Retinal pigment epithelial cell (primary cell): ENCODE measurements around the gene TCOF1.

Experiments used
- DNase-seq: peaks from one replicate; pipeline ENCODE4 v3.0.0-alpha.2; 2010; ENCODE audit warnings: low read depth
- H3K4me3 ChIP-seq: 2 replicates; pipeline ENCODE4 v1.5.1; 2011; ENCODE audit warnings: mild to moderate bottlenecking, low read length, control low read depth, moderate library complexity
- TF ChIP-seq, protein P1 (sequence below): conservative IDR thresholded peaks from 2 replicates; pipeline ENCODE4 v1.5.1; 2011; ENCODE audit warnings: low read depth, low read length, control low read depth, inconsistent platforms

The TCOF1 gene

DNA sequence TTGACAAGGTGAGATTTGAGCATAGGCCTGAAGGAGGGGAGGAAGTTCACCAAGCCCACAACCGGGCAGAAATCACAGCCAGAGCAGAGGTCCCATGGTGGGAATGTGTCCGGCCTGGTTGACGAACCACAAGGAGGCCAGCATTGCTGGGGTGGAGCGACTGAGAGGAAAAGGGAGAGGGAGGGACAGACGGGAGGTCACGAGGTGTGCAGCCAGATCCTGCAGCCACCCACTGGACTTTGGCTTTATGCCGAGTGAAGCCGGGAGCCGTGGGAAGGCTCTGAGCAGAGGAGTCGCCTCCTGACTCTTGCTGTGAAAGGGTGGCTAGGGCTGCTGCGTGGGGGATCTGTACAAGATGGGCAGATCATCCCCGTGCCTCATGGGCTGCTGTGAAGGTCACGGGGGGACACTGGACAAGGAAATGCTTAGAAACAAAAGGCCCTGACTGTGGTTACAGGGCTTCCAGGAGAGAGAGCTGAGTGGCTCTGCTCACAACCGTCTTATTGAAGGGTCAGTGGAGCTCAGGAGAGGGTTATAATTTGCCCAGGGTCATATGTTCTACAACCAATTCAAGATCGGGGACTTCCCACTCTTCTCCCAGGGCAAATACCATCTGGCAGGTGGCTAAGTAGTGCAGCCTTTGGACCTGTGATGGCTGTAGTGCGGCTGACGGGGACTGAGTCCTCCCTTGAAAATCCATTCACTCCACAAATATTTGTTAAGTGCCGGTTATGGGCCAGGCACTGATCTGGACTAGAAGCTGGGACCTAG lies 70.8 kb downstream of the TCOF1 start:
- TF ChIP-seq, protein P1, sequence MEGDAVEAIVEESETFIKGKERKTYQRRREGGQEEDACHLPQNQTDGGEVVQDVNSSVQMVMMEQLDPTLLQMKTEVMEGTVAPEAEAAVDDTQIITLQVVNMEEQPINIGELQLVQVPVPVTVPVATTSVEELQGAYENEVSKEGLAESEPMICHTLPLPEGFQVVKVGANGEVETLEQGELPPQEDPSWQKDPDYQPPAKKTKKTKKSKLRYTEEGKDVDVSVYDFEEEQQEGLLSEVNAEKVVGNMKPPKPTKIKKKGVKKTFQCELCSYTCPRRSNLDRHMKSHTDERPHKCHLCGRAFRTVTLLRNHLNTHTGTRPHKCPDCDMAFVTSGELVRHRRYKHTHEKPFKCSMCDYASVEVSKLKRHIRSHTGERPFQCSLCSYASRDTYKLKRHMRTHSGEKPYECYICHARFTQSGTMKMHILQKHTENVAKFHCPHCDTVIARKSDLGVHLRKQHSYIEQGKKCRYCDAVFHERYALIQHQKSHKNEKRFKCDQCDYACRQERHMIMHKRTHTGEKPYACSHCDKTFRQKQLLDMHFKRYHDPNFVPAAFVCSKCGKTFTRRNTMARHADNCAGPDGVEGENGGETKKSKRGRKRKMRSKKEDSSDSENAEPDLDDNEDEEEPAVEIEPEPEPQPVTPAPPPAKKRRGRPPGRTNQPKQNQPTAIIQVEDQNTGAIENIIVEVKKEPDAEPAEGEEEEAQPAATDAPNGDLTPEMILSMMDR, result no peak
- DNase-seq, result no peak
- no peak overlapping the region for H3K4me3 ChIP-seq

DNA sequence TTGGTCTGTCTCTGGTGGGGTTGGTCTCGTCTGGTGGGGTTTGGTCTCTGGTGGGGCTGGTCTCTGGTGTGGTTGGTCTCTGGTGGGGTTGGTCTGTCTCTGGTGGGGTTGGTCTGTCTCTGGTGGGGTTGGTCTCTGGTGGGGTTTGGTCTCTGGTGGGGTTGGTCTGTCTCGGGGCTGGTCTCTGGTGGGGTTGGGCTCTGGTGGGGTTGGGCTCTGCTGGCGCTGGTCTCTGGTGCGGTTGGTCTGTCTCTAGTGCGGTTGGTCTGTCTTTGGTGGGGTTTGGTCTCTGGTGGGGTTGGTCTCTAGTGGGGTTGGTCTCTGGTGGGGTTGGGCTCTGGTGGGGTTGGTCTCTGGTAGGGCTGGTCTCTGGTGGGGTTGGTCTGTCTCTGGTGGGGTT lies 71.5 kb downstream of the TCOF1 start:
- TF ChIP-seq, protein P1, result no peak

DNA sequence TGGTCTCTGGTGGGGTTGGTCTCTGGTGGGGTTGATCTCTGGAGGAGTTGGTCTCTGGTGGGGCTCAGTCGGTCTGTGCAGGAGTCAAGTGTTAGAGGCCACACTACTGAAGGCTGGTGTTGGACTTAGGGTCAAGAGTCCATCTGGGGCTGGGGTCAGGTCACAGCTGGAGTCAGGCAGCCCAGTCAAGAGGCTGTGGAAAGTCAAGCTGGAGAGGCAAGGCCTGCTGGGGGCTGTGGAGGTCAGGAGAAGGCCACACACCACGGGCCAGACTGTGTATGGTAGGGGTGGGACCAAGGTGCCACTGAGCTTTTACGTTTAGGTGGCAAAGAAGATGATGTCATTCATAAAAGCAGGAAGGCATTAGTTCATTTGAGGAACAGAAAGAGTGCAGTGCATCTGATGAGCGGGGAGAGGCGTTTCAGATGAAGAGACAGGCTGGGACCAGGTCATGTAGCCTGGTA lies 71.9 kb downstream of the TCOF1 start:
- TF ChIP-seq, protein P1, result no peak
- DNase-seq, result no peak
- no peak overlapping the region for H3K4me3 ChIP-seq

More for the DNA sequence above, 71.5 kb downstream of the TCOF1 start:
- H3K4me3 ChIP-seq, result no peak overlapping the region
- DNase-seq, result no peak

GRCh38 chr5:150431048-150431447 lies 73.6 kb downstream of the TCOF1 start:
- H3K4me3 ChIP-seq, result no peak overlapping the region
- TF ChIP-seq, protein P1, result no peak
- DNase-seq, result no peak

GRCh38 chr5:150431574-150431973 lies 74.1 kb downstream of the TCOF1 start:
- no peak overlapping the region for H3K4me3 ChIP-seq
- no peak for DNase-seq
- TF ChIP-seq, protein P1, result no peak

DNA sequence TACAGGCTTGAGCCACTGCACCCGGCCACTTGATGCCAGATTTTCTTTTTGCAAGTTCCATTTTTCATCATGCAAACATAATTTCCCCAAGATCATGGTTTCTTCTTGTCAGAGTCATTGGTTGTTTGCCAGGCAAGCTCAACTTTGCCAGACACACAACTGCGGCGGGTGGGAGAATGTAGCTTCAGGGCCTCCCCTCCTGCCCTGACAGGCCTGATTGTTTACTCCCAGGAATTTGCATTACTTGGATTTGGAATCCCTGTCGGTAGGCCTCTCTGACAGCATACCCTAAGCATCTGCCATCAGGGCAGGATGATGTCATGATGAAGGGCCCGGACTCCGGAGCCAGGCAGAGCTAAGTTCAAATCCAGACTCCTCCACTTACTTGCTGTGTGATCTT lies 77.0 kb downstream of the TCOF1 start:
- TF ChIP-seq, protein P1, result no peak
- no peak overlapping the region for H3K4me3 ChIP-seq
- DNase-seq, result no peak

DNA sequence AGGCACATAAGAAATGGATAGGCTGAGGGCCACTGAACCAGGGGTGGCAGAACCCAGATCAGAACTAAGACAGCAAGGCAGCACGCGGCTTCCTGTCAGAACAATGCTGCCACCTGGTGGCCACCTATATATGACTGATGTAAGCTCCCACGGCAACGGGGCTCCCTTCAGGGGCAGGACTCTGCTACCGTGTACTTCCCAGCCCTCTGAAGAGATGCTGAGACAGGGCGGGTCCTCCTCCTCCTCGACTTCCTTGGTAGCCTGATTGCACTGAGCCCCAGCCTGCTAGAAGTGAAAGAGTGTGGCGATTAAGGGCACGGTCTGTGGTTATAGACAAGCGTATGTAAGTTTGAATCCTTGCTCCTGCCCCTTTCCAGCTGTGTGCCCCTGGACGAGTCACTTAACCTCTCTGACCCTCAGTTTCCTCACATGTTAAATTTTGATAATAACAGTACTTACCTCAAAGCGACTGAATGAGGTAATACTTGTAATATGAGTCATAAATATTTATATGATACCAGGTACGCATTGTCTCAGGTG lies 78.7 kb downstream of the TCOF1 start:
- no peak overlapping the region for H3K4me3 ChIP-seq
- DNase-seq, result peak; percentile 36
- TF ChIP-seq, protein P1, result peak; percentile 73
